Lung (tissue), 12 donors: ENCODE measurements around the gene CDC42EP1. TPM values are rescaled to one million over a fixed set of nuclear protein-coding genes. Genes with fewer than 3 reads are reported as not detected.

Experiments used
- ATAC-seq: fragments of 200-7000 bp; cut with Tn5 transposase; one replicate; pipeline ENCODE4 v1.9.1; 2020; ENCODE audit warnings: moderate number of reproducible peaks; ENCODE audit not compliant: insufficient read depth, low FRiP score
- DNase-seq, 3 donors: peaks; one replicate each; pipeline ENCODE4 v3.0.0-alpha.2; 2013 to 2017
- H3K27ac ChIP-seq, 2 donors: one replicate each; pipeline ENCODE4 v1.5.1; 2013; ENCODE audit warnings: mild to moderate bottlenecking in 2 of 2, moderate library complexity in 2 of 2, control low read depth in 1 of 2, inconsistent platforms in 1 of 2, low read depth in 1 of 2, low read length in 1 of 2
- H3K27me3 ChIP-seq, 3 donors: one replicate each; pipeline ENCODE4 v1.5.1; 2013; ENCODE audit warnings: low read length in 2 of 3; ENCODE audit not compliant: control insufficient read depth in 3 of 3, insufficient read depth in 3 of 3
- H3K36me3 ChIP-seq, 4 donors: one replicate each; pipeline ENCODE4 v1.5.1; 2013; ENCODE audit warnings: low read length in 4 of 4, mild to moderate bottlenecking in 1 of 4, moderate library complexity in 1 of 4; ENCODE audit not compliant: control insufficient read depth in 4 of 4, insufficient read depth in 4 of 4
- H3K4me1 ChIP-seq, 5 donors: one replicate each; pipeline ENCODE4 v1.5.1; 2013; ENCODE audit warnings: low read length in 5 of 5, mild to moderate bottlenecking in 2 of 5, moderate library complexity in 1 of 5; ENCODE audit not compliant: control insufficient read depth in 5 of 5, insufficient read depth in 5 of 5
- H3K4me3 ChIP-seq: one replicate; pipeline ENCODE4 v1.5.1; 2013; ENCODE audit warnings: mild to moderate bottlenecking, control low read depth, moderate library complexity
- H3K9ac ChIP-seq, 2 donors: one replicate each; pipeline ENCODE4 v1.5.1; 2013; ENCODE audit warnings: low read length in 2 of 2, control low read depth in 1 of 2; ENCODE audit not compliant: insufficient read depth in 1 of 2
- H3K9me3 ChIP-seq, 4 donors: one replicate each; pipeline ENCODE4 v1.5.1; 2013; ENCODE audit warnings: low read length in 3 of 4, mild to moderate bottlenecking in 1 of 4, moderate library complexity in 1 of 4; ENCODE audit not compliant: control insufficient read depth in 4 of 4, insufficient read depth in 3 of 4
- CTCF ChIP-seq: IDR thresholded peaks from 2 replicates; pipeline ENCODE4 v1.5.1; 2012; ENCODE audit warnings: mild to moderate bottlenecking; ENCODE audit errors: control extremely low read depth, extremely low read depth
- WGBS, 2 donors: extraction: QIAGEN DNeasy Blood & Tissue Kit; methylation state at CpG; one replicate each; pipeline ENCODE4 v1.1.7; 2013; 5-methylcytosine and 5-hydroxymethylcytosine counted together
- polyA plus RNA-seq, 2 donors: library from polyadenylated mRNA; stranded (reverse); fragments of 200-250 nt; gene quantifications; one replicate each; pipeline ENCODE4 v1.2.1, GENCODE V29; 2013
- total RNA-seq, 2 donors: library from RNA; depleted of rRNA in 1 of 2; stranded (reverse); fragments of >200 nt in 1 of 2; gene quantifications; one replicate each; pipeline ENCODE4 v1.2.1, GENCODE V29; 2014 to 2021
- donor health status: control.
- donor health status: control.
- donor health status: Bipolar disorder and iron deficiency.
- donor health status: healthy.
- donor health status: DM: yes; HTN: yes; CAD: no.

Gene CDC42EP1
- total and polyA plus RNA-seq, 4 donors: 23.9 to 77.0 (median 51.9) TPM

GRCh38 chr22:37611207-37611606, 50.9 kb downstream of the CDC42EP1 start:
- peaks cover 4 to 40% (median 16%) of the 10 kb centered on the region in 5 donors for H3K4me1 ChIP-seq
- H3K27ac ChIP-seq: peak overlapping the region in 1 of 2 donors; percentile 9
- H3K27me3 ChIP-seq: no peaks in the 10 kb centered on the region
- H3K9me3 ChIP-seq: peaks cover 0 to under 1% (median 0%) of the 10 kb centered on the region in 4 donors
- H3K9ac ChIP-seq: no peak overlapping the region
- H3K4me3 ChIP-seq: no peak overlapping the region
- WGBS, 2 donors: 74 to 80% methylated on average over 6 of the region's 6 CpGs
- DNase-seq (no peak), ATAC-seq (no peak)
- no peak for TF ChIP-seq CTCF
- peaks cover 0 to 9% (median 7%) of the 10 kb centered on the region in 4 donors for H3K36me3 ChIP-seq

GRCh38 chr22:37616201-37617083, 56.2 kb downstream of the CDC42EP1 start:
- Histone ChIP-seq H3K36me3 (peaks cover 3 to 49% (median 24%) of the 10 kb centered on the region in 4 donors), H3K4me1 (peaks cover 0 to 13% (median 3%) of the 10 kb centered on the region in 5 donors), H3K27me3 (no peaks in the 10 kb centered on the region), H3K9me3 (peaks cover 0 to 1% (median 0%) of the 10 kb centered on the region in 4 donors), H3K27ac (no peak overlapping the region), H3K9ac (no peak overlapping the region), H3K4me3 (no peak overlapping the region)
- no peak for TF ChIP-seq CTCF
- no peak for DNase-seq
- WGBS, 2 donors: 93 to 97% methylated on average over 27 of the region's 27 CpGs
- no peak for ATAC-seq

GRCh38 chr22:37617431-37617830, 57.2 kb downstream of the CDC42EP1 start:
- peaks cover 0 to 1% (median 0%) of the 10 kb centered on the region in 4 donors for H3K9me3 ChIP-seq
- no peak overlapping the region for H3K4me3 ChIP-seq
- TF ChIP-seq CTCF: no peak
- peaks cover 0 to 11% (median 3%) of the 10 kb centered on the region in 5 donors for H3K4me1 ChIP-seq
- 96 to 98% methylated on average over 1 of the region's 1 CpG for WGBS, 2 donors
- no peak overlapping the region for H3K9ac ChIP-seq
- ATAC-seq (no peak), DNase-seq (no peak)
- H3K27me3 ChIP-seq: no peaks in the 10 kb centered on the region
- peaks cover 5 to 53% (median 24%) of the 10 kb centered on the region in 4 donors for H3K36me3 ChIP-seq
- no peak overlapping the region for H3K27ac ChIP-seq
